GM19025 (cell line): ENCODE results near the gene PLEKHG2.

Experiments
- ATAC-seq: cut with Tn5 transposase; IDR thresholded peaks from one replicate; pipeline ENCODE4 v1.9.1; 2021; ENCODE audit warnings: mild to moderate bottlenecking, low read depth, moderate library complexity; ENCODE audit not compliant: unreplicated experiment

Gene PLEKHG2

GRCh38 chr19:39415111-39416046, 2.9 kb downstream of the PLEKHG2 start:
- ATAC-seq: no peak

GRCh38 chr19:39416152-39417120, 4.0 kb downstream of the PLEKHG2 start:
- ATAC-seq: no peak

- ATAC-seq: no peak
Measured at GRCh38 chr19:39417463-39418181, 5.2 kb downstream of the PLEKHG2 start.

- ATAC-seq: no peak
Measured at GRCh38 chr19:39419003-39419402, 6.5 kb downstream of the PLEKHG2 start.

- ATAC-seq: no peak
Measured at GRCh38 chr19:39420769-39421168, 8.3 kb downstream of the PLEKHG2 start.

DNA sequence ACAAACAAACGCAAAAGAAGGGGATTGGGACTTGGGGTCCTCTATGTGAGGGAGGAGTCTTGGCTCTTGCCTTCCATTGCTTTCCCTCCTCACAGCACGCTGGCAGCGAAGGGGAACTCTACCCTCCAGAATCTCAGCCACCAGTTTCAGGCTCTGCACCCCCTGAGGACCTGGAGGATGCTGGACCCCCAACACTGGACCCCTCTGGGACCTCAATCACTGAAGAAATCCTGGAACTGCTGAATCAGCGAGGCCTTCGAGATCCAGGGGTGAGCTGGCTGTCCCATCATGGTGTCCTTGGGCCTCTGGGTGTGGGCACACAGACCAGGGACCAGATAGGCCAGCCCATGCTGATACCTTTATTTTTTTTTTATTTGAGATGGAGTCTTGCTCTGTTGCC, 9.6 kb downstream of the PLEKHG2 start:
- ATAC-seq: no peak

DNA sequence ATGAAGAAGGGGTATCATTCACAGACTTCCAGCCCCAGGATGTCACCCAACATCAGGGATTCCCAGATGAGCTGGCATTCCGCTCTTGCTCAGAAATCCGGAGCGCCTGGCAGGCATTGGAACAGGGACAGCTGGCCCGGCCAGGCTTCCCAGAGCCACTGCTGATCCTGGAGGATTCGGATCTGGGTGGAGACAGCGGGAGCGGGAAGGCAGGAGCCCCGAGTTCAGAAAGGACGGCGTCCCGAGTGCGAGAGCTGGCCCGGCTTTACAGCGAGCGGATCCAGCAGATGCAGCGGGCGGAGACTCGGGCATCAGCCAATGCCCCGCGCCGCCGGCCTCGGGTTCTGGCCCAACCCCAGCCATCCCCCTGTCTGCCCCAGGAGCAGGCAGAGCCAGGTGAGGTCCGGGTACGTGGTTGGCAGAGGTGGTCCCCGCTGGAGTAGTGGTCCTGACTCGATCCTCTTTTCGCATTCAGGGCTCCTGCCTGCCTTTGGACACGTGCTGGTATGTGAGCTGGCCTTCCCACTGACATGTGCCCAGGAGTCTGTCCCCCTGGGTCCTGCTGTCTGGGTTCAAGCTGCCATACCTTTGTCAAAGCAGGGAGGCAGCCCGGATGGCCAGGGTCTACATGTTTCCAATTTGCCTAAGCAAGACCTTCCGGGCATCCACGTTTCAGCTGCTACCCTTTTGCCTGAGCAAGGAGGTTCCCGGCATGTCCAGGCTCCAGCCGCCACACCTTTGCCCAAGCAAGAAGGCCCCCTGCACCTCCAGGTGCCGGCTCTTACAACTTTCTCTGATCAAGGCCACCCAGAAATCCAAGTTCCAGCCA, 11.0 kb downstream of the PLEKHG2 start:
- ATAC-seq: no peak

GRCh38 chr19:39424934-39425333, 12.5 kb downstream of the PLEKHG2 start:
- no peak for ATAC-seq

DNA sequence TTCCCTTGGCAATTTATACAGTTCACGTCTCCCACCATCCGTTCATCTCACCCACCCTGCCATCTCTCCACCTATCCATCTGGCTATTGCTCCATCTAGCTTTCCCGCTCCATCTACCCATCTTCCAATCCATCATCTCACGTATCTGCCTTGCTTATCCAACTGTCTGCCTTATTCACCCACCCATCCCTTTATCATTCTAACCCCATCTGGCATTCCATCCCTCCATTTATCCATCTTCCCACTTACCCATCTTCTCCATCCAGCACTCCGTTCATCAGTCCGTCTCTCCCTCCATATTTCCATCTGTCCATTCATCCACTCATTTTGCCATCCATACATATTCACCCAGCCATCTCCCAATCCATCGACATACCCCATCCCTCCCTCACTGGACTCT, 13.3 kb downstream of the PLEKHG2 start:
- ATAC-seq: no peak

DNA sequence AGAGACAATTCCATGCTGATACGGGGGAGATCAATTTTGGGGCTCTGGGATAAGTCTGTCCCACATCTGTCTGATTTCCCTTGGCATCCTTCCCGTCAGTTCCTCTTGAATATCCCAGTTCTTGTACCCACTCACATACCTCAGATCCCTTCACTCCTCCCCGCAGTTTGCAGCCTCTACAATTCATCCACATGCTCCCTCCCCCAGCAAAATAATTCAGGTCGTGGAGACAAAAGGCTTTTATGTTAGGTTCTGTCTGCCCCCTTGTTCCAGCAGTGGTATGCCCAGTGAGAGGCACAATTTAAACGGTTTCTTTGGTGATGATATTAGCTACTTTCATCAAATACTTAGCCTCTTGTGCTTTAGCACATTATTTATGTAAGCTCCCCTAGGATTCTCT, 13.7 kb downstream of the PLEKHG2 start:
- no peak for ATAC-seq

- no peak for ATAC-seq
Measured at GRCh38 chr19:39427707-39428106, 15.2 kb downstream of the PLEKHG2 start.

DNA sequence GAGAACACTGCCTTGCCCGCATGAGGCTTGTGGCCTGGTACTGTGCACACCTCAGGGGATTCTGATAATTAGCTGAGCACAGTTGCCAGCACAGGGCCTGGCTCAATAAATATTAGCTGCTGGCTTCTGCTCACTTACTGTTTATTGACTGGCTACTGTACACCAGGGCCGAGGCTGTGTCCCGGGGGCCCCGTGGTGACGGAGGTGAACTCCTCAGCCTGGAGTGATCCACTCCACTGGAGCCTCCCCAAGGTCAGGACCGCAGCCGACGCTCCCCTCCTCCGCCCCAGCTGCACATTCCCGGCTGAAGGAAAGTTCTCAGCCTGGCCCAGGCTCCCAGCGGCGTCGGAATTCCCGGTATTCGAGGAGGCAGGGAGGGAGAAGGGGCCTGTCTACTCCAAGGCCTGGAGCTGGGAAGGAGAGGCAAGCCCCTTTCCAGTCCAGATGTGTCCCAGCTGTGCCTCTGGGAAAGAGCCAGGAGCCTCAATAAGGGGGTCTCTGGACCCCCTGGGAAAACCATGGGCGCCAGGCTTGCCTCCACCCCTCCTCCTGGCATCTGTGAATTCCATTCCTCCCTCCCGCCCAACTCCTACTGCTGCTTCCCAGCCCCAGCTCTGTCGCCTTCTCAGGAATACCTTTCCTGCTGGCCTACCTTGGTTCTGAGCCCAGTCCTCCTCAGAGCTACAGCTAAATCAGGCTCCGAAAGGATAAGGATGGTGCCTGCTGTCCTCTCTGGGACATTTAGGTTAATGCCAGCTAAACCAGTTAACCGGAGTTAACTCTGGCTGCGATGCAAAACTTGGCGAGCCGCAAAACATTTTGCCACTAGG, 16.0 kb downstream of the PLEKHG2 start:
- ATAC-seq: no peak

GRCh38 chr19:39430675-39431593, 18.5 kb downstream of the PLEKHG2 start:
- no peak for ATAC-seq

- ATAC-seq: no peak
Measured at GRCh38 chr19:39432677-39433025, 20.2 kb downstream of the PLEKHG2 start.

- ATAC-seq: no peak
Measured at GRCh38 chr19:39433480-39434079, 21.1 kb downstream of the PLEKHG2 start.

DNA sequence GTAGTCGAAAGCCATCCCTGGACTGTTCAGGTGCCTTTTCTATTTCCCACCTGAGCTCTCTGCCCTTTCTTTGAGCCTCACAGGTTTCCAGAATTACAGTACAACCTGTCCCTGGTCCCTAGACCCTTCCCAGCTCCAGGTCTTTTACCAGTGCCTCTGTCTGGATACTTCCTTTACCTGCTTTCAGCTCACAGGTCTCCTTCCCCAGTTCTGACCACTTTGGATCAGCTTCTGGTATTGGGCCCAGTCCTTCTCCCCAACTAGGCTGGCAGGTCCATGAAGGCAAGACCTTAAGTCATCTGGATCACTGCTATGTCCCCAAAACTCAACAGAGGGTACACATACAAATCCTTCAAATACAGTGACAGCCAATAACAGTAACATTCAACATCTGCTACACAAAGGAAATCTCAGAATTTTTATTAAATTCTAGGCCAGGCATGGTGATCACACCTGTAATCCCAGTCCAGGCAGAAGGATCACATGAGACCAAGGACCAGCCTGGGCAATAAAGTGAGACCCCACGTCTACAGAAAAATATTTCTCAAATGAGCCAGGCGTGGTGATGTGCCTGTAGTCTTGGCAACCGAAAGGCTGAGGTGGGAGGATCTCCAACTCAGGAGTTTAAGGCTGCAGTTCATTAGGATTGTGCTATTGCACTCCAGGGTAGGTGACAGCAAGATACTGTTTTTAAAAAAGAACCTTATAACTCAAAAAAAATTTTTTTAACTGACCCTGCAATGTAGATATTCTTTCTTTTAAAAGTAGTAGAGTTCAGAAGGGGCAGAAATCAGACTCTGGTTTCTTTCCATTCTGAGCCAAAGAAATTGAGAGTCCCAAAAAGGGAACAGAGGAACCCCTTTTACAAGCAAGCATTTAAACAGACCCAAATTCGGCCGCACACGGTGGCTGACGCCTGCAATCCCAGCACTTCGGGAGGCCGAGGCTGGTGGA, 21.9 kb downstream of the PLEKHG2 start:
- ATAC-seq: no peak
